Spleen (tissue), 7 donors: ENCODE measurements around the gene EXD3.

ENCODE experiments used
- POLR2A ChIP-seq, 3 donors: fragments of 450-650 bp; IDR thresholded peaks; one replicate each; pipeline ENCODE4 v1.5.1; 2017; ENCODE audit warnings: antibody characterized with exemption in 3 of 3, mild to moderate bottlenecking in 1 of 3
- POLR2AphosphoS5 ChIP-seq, 3 donors: sonication (generic); formaldehyde crosslinking; IDR thresholded peaks; one replicate each; pipeline ENCODE4 v1.5.1; 2017; ENCODE audit warnings: antibody characterized with exemption in 3 of 3
- TF ChIP-seq, protein P1 (sequence below), 11 experiments: fragments of 200-600 bp in 7 of 11; fragments of 450-650 bp in 4 of 11; sonication (generic) in 4 of 11; IDR thresholded peaks in 8 of 11; conservative IDR thresholded peaks in 3 of 11; 1 replicate in 7 of 11; 2 replicates in 4 of 11; pipeline versions ENCODE4 v1.4.0 to v1.8.0; 2016 to 2021; ENCODE audit warnings: antibody characterized with exemption in 11 of 11, inconsistent platforms in 4 of 11, mild to moderate bottlenecking in 1 of 11
- donor health status: DM: no; HTN: no; CAD: no; lungs with moderate emphysema.
- donor health status: DM: no; HTN: no; CAD: no.
- donor health status: DM: no; HTN: no; CAD: no.

DNA sequence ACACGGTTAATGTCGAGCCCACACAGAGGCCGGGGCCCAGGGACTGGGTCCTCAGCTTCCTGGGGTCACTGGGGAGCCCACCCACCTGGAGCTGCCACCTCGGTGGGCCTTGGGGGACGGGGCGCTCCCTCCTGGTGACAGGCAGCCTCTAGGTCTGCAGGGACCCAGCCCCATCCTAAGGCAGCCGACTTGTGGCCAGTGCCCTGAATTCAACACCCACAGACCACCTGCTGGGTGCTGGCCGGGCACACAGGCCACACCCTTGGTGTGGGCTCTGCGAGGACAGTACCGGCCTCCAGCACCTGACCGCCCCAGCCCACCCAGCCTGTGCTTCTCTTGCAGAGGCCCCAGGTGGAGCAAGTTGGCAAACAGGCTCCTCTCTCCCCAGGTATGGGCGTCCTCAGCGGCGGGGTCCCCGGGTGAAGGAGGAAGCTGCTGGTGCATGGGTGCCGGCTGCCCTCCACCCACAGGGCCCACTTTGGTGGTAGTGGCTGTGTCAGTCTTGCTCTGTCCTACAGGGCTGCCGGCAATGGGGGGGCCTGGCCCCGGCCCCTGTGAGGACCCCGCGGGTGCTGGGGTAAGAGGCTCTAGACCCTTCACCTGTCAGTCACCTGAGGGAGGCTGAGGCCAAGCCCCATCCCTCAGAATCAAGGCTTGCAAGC is 9.9 kb upstream of the EXD3 start:
- TF ChIP-seq, protein P1, sequence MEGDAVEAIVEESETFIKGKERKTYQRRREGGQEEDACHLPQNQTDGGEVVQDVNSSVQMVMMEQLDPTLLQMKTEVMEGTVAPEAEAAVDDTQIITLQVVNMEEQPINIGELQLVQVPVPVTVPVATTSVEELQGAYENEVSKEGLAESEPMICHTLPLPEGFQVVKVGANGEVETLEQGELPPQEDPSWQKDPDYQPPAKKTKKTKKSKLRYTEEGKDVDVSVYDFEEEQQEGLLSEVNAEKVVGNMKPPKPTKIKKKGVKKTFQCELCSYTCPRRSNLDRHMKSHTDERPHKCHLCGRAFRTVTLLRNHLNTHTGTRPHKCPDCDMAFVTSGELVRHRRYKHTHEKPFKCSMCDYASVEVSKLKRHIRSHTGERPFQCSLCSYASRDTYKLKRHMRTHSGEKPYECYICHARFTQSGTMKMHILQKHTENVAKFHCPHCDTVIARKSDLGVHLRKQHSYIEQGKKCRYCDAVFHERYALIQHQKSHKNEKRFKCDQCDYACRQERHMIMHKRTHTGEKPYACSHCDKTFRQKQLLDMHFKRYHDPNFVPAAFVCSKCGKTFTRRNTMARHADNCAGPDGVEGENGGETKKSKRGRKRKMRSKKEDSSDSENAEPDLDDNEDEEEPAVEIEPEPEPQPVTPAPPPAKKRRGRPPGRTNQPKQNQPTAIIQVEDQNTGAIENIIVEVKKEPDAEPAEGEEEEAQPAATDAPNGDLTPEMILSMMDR (IDR thresholded peaks at IDR 0.05 in 8 of 11, conservative IDR thresholded peaks at IDR 0.05 in 3 of 11) = no peak
- no peak for TF ChIP-seq POLR2A (IDR thresholded peaks at IDR 0.05)
- no peak for TF ChIP-seq POLR2AphosphoS5 (IDR thresholded peaks at IDR 0.05)
